ENCODE results near the gene PAN3.
"Not testable (repeated sequence)": the region's sequence is repeated elsewhere in the genome, so short reads cannot be mapped to it uniquely, and the experiment has no call there.

The PAN3 gene

GRCh38 chr13:28131646-28132045 is 6.7 kb upstream of the PAN3 start:
- H3K4me3 ChIP-seq (ENCODE audit: control insufficient read depth, low read depth, low read length): no peak overlapping the region
- DNase-seq (ENCODE audit: low read depth): no peak
- no peak for TF ChIP-seq CTCF (IDR thresholded peaks at IDR 0.05; ENCODE audit: control insufficient read depth, insufficient read depth, low read depth, low read length, missing control alignments)

GRCh38 chr13:28136916-28137315 is 1.4 kb upstream of the PAN3 start:
- DNase-seq (ENCODE audit: low read depth): no peak
- peak overlapping the region; percentile 58 for H3K4me3 ChIP-seq (ENCODE audit: control insufficient read depth, low read depth, low read length)
- no peak for TF ChIP-seq CTCF (IDR thresholded peaks at IDR 0.05; ENCODE audit: control insufficient read depth, insufficient read depth, low read depth, low read length, missing control alignments)

GRCh38 chr13:28137596-28137995 is 749 bp upstream of the PAN3 start:
- no peak for DNase-seq (ENCODE audit: low read depth)
- no peak for TF ChIP-seq CTCF (IDR thresholded peaks at IDR 0.05; ENCODE audit: control insufficient read depth, insufficient read depth, low read depth, low read length, missing control alignments)
- peak overlapping the region; percentile 58 for H3K4me3 ChIP-seq (ENCODE audit: control insufficient read depth, low read depth, low read length)

GRCh38 chr13:28138756-28139470 is 568 bp downstream of the PAN3 start:
- TF ChIP-seq CTCF (IDR thresholded peaks at IDR 0.05; ENCODE audit: control insufficient read depth, insufficient read depth, low read depth, low read length, missing control alignments): no peak
- peak; percentile 79 for DNase-seq (ENCODE audit: low read depth)
- peak overlapping the region; percentile 58 for H3K4me3 ChIP-seq (ENCODE audit: control insufficient read depth, low read depth, low read length)

GRCh38 chr13:28140433-28141125 is 2.2 kb downstream of the PAN3 start:
- peak overlapping the region; percentile 3; the same call in 1 of the 2 replicates for H3K4me3 ChIP-seq (ENCODE audit: control insufficient read depth, low read depth, low read length)
- no peak for DNase-seq (ENCODE audit: low read depth)
- no peak for TF ChIP-seq CTCF (IDR thresholded peaks at IDR 0.05; ENCODE audit: control insufficient read depth, insufficient read depth, low read depth, low read length, missing control alignments)

- DNase-seq (ENCODE audit: low read depth); H3K4me3 ChIP-seq (ENCODE audit: control insufficient read depth, low read depth, low read length): not testable (repeated sequence)
These were observed 3.2 kb downstream of the PAN3 start for GRCh38 chr13:28141542-28141941.

GRCh38 chr13:28145049-28145448 is 6.7 kb downstream of the PAN3 start:
- DNase-seq (ENCODE audit: low read depth): no peak
- no peak overlapping the region for H3K4me3 ChIP-seq (ENCODE audit: control insufficient read depth, low read depth, low read length)
- TF ChIP-seq CTCF (IDR thresholded peaks at IDR 0.05; ENCODE audit: control insufficient read depth, insufficient read depth, low read depth, low read length, missing control alignments): no peak
